ENCODE measurements around the gene DXO.

DXO gene

DNA sequence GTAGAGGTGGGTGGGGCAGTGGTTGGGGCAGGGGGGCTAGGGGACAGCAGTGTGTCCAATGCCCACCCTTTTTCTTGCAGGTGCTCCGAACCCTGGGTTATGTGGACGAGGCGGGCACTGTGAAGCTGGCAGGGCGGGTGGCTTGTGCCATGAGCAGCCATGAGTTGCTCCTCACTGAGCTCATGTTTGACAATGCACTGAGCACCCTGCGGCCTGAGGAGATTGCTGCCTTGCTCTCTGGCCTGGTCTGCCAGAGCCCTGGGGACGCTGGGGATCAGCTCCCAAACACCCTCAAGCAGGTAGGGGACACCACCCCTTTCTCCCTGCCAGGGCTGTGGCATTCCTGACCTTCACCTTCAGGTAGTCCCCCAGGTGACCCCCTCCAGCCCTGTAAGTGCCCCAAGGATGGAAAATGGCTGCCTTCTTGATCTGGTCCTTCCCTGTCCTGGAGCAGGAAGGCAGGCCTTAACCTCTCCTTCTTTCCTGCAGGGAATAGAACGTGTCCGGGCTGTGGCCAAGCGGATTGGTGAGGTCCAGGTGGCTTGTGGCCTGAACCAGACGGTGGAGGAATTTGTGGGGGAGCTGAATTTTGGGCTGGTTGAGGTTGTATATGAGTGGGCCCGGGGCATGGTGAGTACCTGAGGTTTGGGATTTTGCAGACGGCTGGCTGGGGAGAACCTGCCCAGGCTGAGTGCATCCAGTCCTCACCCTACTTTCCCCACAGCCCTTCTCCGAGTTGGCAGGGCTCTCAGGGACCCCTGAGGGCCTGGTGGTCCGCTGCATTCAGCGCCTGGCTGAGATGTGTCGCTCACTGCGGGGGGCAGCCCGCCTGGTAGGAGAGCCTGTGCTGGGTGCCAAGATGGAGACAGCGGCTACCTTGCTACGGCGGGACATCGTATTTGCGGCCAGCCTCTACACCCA lies 2.9 kb downstream of the DXO start:
- Histone ChIP-seq H3K4me1 (ENCODE audit: control insufficient read depth, insufficient read depth, low read length) (no peaks in the 10 kb centered on the region), H3K27ac (ENCODE audit: low read length) (no peak overlapping the region), H3K4me3 (ENCODE audit: low read length) (no peak overlapping the region), H3K27me3 (ENCODE audit: control insufficient read depth, insufficient read depth, low read length) (no peaks in the 10 kb centered on the region), H3K9me3 (ENCODE audit: control insufficient read depth, insufficient read depth, low read length) (no peaks in the 10 kb centered on the region), H3K36me3 (ENCODE audit: control insufficient read depth, insufficient read depth, low read length) (peaks cover 36% of the 10 kb centered on the region)
- no CpG with 5 or more reads among the region's 23 CpGs for WGBS (ENCODE audit: insufficient coverage, insufficient read length)
- no peak for DNase-seq (ENCODE audit: low read depth, low spot score)

DNA sequence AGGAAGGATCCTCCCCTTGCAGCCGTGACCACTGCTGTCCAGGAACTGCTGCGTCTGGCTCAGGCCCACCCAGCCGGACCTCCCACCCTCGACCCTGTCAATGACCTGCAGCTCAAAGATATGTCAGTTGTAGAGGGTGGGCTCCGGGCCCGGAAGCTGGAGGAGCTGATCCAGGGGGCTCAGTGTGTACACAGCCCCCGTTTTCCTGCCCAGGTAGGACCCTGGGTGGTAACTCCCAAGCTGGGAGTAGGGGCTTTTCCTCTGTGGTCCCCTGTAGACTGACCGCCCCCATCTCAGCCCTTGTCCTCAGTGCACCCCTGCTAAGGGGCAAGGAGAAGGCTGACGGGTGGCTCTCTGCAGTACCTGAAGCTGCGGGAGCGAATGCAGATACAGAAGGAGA lies 3.6 kb downstream of the DXO start:
- no peak overlapping the region for H3K4me3 ChIP-seq (ENCODE audit: low read length)
- no peaks in the 10 kb centered on the region for H3K27me3 ChIP-seq (ENCODE audit: control insufficient read depth, insufficient read depth, low read length)
- H3K27ac ChIP-seq (ENCODE audit: low read length): no peak overlapping the region
- DNase-seq (ENCODE audit: low read depth, low spot score): no peak
- H3K4me1 ChIP-seq (ENCODE audit: control insufficient read depth, insufficient read depth, low read length): no peaks in the 10 kb centered on the region
- no peaks in the 10 kb centered on the region for H3K9me3 ChIP-seq (ENCODE audit: control insufficient read depth, insufficient read depth, low read length)
- H3K36me3 ChIP-seq (ENCODE audit: control insufficient read depth, insufficient read depth, low read length): peaks cover 43% of the 10 kb centered on the region
- no CpG with 5 or more reads among the region's 11 CpGs for WGBS (ENCODE audit: insufficient coverage, insufficient read length)

GRCh38 chr6:31967926-31968320 lies 4.0 kb downstream of the DXO start:
- H3K9me3 ChIP-seq (ENCODE audit: control insufficient read depth, insufficient read depth, low read length): no peaks in the 10 kb centered on the region
- DNase-seq (ENCODE audit: low read depth, low spot score): no peak
- no CpG with 5 or more reads among the region's 3 CpGs for WGBS (ENCODE audit: insufficient coverage, insufficient read length)
- H3K27me3 ChIP-seq (ENCODE audit: control insufficient read depth, insufficient read depth, low read length): no peaks in the 10 kb centered on the region
- no peaks in the 10 kb centered on the region for H3K4me1 ChIP-seq (ENCODE audit: control insufficient read depth, insufficient read depth, low read length)
- no peak overlapping the region for H3K4me3 ChIP-seq (ENCODE audit: low read length)
- peaks cover 47% of the 10 kb centered on the region for H3K36me3 ChIP-seq (ENCODE audit: control insufficient read depth, insufficient read depth, low read length)
- no peak overlapping the region for H3K27ac ChIP-seq (ENCODE audit: low read length)

GRCh38 chr6:31966997-31967925 lies 4.7 kb downstream of the DXO start:
- H3K27me3 ChIP-seq (ENCODE audit: control insufficient read depth, insufficient read depth, low read length): no peaks in the 10 kb centered on the region
- no CpG with 5 or more reads among the region's 10 CpGs for WGBS (ENCODE audit: insufficient coverage, insufficient read length)
- peaks cover 53% of the 10 kb centered on the region for H3K36me3 ChIP-seq (ENCODE audit: control insufficient read depth, insufficient read depth, low read length)
- H3K27ac ChIP-seq (ENCODE audit: low read length): no peak overlapping the region
- H3K4me3 ChIP-seq (ENCODE audit: low read length): no peak overlapping the region
- no peaks in the 10 kb centered on the region for H3K9me3 ChIP-seq (ENCODE audit: control insufficient read depth, insufficient read depth, low read length)
- no peaks in the 10 kb centered on the region for H3K4me1 ChIP-seq (ENCODE audit: control insufficient read depth, insufficient read depth, low read length)
- no peak for DNase-seq (ENCODE audit: low read depth, low spot score)

DNA sequence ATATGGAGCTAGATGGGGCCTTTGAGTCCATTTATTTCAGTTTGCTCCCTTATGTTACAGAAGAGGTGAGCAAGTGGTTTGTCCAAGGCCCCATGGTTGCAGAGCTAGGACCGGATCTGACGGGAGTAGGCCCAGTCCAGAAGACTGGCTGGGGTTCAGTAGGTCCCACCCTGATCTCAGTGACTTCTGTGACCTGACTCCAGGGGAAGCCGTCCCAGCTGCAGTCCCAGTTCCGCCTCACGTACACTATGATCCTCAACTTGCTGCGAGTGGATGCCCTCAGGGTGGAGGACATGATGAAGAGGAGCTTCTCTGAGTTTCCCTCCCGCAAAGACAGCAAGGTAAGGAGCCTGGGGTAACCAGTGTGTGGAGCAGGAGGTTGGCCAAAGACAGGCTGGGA lies 5.4 kb downstream of the DXO start:
- Histone ChIP-seq H3K27ac (ENCODE audit: low read length) (no peak overlapping the region), H3K4me1 (ENCODE audit: control insufficient read depth, insufficient read depth, low read length) (no peaks in the 10 kb centered on the region), H3K27me3 (ENCODE audit: control insufficient read depth, insufficient read depth, low read length) (no peaks in the 10 kb centered on the region), H3K36me3 (ENCODE audit: control insufficient read depth, insufficient read depth, low read length) (peaks cover 56% of the 10 kb centered on the region), H3K9me3 (ENCODE audit: control insufficient read depth, insufficient read depth, low read length) (no peaks in the 10 kb centered on the region), H3K4me3 (ENCODE audit: low read length) (no peak overlapping the region)
- WGBS (ENCODE audit: insufficient coverage, insufficient read length): no CpG with 5 or more reads among the region's 7 CpGs
- no peak for DNase-seq (ENCODE audit: low read depth, low spot score)

DNA sequence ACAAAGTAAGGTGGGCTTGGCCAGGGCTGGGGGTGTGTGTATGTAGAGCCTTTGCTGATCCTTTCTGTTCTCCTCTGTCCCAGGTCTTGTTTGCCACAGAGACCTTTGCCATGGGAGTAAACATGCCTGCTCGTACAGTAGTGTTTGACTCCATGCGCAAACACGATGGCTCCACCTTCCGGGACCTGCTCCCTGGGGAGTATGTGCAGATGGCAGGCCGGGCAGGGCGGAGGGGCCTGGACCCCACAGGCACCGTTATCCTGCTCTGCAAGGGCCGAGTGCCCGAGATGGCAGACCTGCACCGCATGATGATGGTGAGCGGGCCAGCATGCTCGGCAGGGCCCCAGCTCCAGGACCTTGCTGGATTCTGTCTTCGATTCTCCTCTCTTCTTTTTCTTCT lies 6.2 kb downstream of the DXO start:
- no CpG with 5 or more reads among the region's 13 CpGs for WGBS (ENCODE audit: insufficient coverage, insufficient read length)
- peaks cover 61% of the 10 kb centered on the region for H3K36me3 ChIP-seq (ENCODE audit: control insufficient read depth, insufficient read depth, low read length)
- DNase-seq (ENCODE audit: low read depth, low spot score): no peak

DNA sequence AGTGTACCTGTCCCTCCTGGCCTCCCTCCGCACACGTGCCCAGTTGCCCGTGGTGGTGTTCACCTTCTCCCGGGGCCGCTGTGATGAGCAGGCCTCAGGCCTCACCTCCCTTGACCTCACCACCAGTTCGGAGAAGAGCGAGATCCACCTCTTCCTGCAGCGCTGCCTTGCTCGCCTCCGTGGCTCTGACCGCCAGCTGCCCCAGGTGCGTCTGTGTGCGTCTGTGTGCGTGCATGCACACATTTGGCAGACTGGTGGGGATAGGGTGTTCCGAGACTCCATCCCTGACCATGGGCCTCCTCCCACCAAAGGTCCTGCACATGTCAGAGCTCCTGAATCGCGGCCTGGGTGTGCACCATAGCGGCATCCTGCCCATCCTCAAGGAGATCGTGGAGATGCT lies 8.0 kb downstream of the DXO start:
- Histone ChIP-seq H3K9me3 (ENCODE audit: control insufficient read depth, insufficient read depth, low read length) (no peaks in the 10 kb centered on the region), H3K27ac (ENCODE audit: low read length) (no peak overlapping the region), H3K36me3 (ENCODE audit: control insufficient read depth, insufficient read depth, low read length) (peaks cover 57% of the 10 kb centered on the region), H3K4me1 (ENCODE audit: control insufficient read depth, insufficient read depth, low read length) (no peaks in the 10 kb centered on the region), H3K27me3 (ENCODE audit: control insufficient read depth, insufficient read depth, low read length) (no peaks in the 10 kb centered on the region), H3K4me3 (ENCODE audit: low read length) (no peak overlapping the region)
- no CpG with 5 or more reads among the region's 19 CpGs for WGBS (ENCODE audit: insufficient coverage, insufficient read length)
- no peak for DNase-seq (ENCODE audit: low read depth, low spot score)

More for the DNA sequence above, 6.2 kb downstream of the DXO start:
- Histone ChIP-seq H3K4me3 (ENCODE audit: low read length) (no peak overlapping the region), H3K27ac (ENCODE audit: low read length) (no peak overlapping the region), H3K27me3 (ENCODE audit: control insufficient read depth, insufficient read depth, low read length) (no peaks in the 10 kb centered on the region), H3K4me1 (ENCODE audit: control insufficient read depth, insufficient read depth, low read length) (no peaks in the 10 kb centered on the region), H3K9me3 (ENCODE audit: control insufficient read depth, insufficient read depth, low read length) (no peaks in the 10 kb centered on the region)

- no CpG with 5 or more reads among the region's 12 CpGs for WGBS (ENCODE audit: insufficient coverage, insufficient read length)
- Histone ChIP-seq H3K4me3 (ENCODE audit: low read length) (no peak overlapping the region), H3K9me3 (ENCODE audit: control insufficient read depth, insufficient read depth, low read length) (no peaks in the 10 kb centered on the region), H3K36me3 (ENCODE audit: control insufficient read depth, insufficient read depth, low read length) (peaks cover 41% of the 10 kb centered on the region), H3K27ac (ENCODE audit: low read length) (no peak overlapping the region), H3K27me3 (ENCODE audit: control insufficient read depth, insufficient read depth, low read length) (no peaks in the 10 kb centered on the region), H3K4me1 (ENCODE audit: control insufficient read depth, insufficient read depth, low read length) (0 out of 2 replicates have a peak, but pooled peaks cover 1% of the 10 kb centered on the region)
- DNase-seq (ENCODE audit: low read depth, low spot score): no peak
These were observed 10.3 kb downstream of the DXO start for GRCh38 chr6:31961616-31962015.

- peak; percentile 95 for DNase-seq (ENCODE audit: low read depth, low spot score)
- Histone ChIP-seq H3K4me3 (ENCODE audit: low read length) (peak within 1 kb of the TSS; percentile 94), H3K27ac (ENCODE audit: low read length) (no peak within 1 kb of the TSS), H3K4me1 (ENCODE audit: control insufficient read depth, insufficient read depth, low read length) (0 out of 2 replicates have a peak, but pooled peaks cover 1% of the 10 kb centered on the region), H3K9me3 (ENCODE audit: control insufficient read depth, insufficient read depth, low read length) (no peaks in the 10 kb centered on the region), H3K36me3 (ENCODE audit: control insufficient read depth, insufficient read depth, low read length) (peaks cover 37% of the 10 kb centered on the region), H3K27me3 (ENCODE audit: control insufficient read depth, insufficient read depth, low read length) (no peaks in the 10 kb centered on the region)
- no CpG with 5 or more reads among the region's 59 CpGs for WGBS (ENCODE audit: insufficient coverage, insufficient read length)
These were observed 12.9 kb downstream of the DXO start, which contains the start of the genes NELFE and SKIC2 for GRCh38 chr6:31958741-31959739. NELFE (minus strand) TSS chr6:31958971; CDS start chr6:31958446, 525 bp downstream. SKIC2 (plus strand) TSS chr6:31959175; CDS start chr6:31959193, 18 bp downstream.

All from iPS DF 6.9 (cell line).